ENCODE results near the gene ARMC6. TPM values are rescaled to one million over a fixed set of nuclear protein-coding genes. Genes with fewer than 3 reads are reported as not detected.
A peak's percentile ranks its signal among the peaks of the same experiment; 100 is the strongest.

The ARMC6 gene
- total and polyA plus RNA-seq, 2 of the 13 experiments (the other 11 are each of a cell fraction or from before 2014, with no cell fraction given): 16.2 to 36.8 TPM

DNA sequence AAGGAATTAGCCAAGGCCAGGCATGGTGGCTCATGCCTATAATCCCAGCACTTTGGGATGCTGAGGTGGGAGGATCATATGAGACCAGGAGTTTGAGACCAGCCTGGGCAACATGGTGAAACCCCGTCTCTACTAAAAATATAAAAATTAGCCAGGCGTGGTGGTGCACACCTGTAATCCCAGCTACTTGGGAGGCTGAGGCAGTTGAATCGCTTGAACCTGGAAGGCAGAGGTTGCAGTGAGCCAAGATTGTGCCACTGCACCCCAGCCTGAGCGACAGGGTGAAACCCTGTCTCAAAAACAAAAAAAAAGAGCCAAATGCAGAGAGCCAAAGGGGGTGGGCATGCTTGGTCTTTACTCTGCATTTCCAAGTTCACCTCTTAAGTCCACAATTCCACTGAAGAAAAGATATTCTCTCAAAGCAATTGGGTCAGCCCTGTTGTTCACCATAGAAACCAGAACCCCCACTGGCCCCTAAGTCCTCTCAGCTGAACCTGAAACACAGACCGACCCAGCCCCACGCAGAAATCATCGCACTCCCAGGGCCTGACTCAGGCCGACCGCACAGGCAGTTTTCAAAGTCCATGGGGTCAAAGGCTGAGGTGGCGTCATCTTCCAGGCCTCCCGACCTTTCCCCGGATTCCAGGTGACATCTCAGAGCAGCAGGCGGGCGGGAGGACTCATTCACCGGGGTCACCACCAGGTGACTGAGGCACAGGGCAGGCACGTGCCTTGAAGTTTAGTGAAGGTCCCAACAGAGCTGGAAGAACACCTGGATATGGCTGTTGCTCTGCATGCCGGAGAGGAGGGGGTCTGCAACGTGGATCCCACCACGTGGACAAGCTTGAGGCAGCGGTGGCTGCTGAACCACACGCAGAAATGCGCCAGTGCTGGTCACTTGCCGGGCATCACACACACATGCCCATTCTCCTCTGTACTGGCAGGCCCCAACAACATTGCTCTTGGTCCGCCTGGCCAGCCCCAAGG is 63.5 kb downstream of the ARMC6 start (continued):
- TF ChIP-seq, protein P1, sequence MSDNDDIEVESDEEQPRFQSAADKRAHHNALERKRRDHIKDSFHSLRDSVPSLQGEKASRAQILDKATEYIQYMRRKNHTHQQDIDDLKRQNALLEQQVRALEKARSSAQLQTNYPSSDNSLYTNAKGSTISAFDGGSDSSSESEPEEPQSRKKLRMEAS (IDR thresholded peaks at IDR 0.05): peak; percentile 96
- no peak for TF ChIP-seq ZFP36 (IDR thresholded peaks at IDR 0.05; ENCODE audit: borderline replicate concordance, low read depth, low read length, partially characterized antibody)
- TF ChIP-seq HDAC1 (CRISPR knock-in tag; IDR thresholded peaks at IDR 0.05): peak; percentile 97
- TF ChIP-seq YEATS2 (CRISPR knock-in tag; IDR thresholded peaks at IDR 0.05; ENCODE audit: borderline replicate concordance): peak; percentile 51; the same call in 1 of the 2 replicates
- TF ChIP-seq ZNF652 (CRISPR knock-in tag; IDR thresholded peaks at IDR 0.05; ENCODE audit: borderline replicate concordance, low read depth): peak; percentile 58; the same call in 1 of the 2 replicates
- TF ChIP-seq, protein P2, sequence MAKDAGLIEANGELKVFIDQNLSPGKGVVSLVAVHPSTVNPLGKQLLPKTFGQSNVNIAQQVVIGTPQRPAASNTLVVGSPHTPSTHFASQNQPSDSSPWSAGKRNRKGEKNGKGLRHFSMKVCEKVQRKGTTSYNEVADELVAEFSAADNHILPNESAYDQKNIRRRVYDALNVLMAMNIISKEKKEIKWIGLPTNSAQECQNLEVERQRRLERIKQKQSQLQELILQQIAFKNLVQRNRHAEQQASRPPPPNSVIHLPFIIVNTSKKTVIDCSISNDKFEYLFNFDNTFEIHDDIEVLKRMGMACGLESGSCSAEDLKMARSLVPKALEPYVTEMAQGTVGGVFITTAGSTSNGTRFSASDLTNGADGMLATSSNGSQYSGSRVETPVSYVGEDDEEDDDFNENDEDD (CRISPR knock-in tag; IDR thresholded peaks at IDR 0.05; ENCODE audit: borderline replicate concordance): peak; percentile 84; the same call in 1 of the 2 replicates
- TF ChIP-seq PAF1 (CRISPR knock-in tag; IDR thresholded peaks at IDR 0.05): no peak
- TF ChIP-seq ZNF616 (CRISPR knock-in tag; IDR thresholded peaks at IDR 0.05; ENCODE audit: low read depth): 0 out of 2 replicates have a peak, but pooled peaks have one; percentile 51
- peak; percentile 14 to 21; a peak in 1 of 4 replicates for TF ChIP-seq POLR2A (IDR thresholded peaks at IDR 0.05; ENCODE audit: insufficient read depth in 1 of 2, low read depth in 2 of 2, low read length in 2 of 2)
- peak; percentile 87 for TF ChIP-seq NKX3-1 (CRISPR knock-in tag; IDR thresholded peaks at IDR 0.05)
- TF ChIP-seq, protein P3, sequence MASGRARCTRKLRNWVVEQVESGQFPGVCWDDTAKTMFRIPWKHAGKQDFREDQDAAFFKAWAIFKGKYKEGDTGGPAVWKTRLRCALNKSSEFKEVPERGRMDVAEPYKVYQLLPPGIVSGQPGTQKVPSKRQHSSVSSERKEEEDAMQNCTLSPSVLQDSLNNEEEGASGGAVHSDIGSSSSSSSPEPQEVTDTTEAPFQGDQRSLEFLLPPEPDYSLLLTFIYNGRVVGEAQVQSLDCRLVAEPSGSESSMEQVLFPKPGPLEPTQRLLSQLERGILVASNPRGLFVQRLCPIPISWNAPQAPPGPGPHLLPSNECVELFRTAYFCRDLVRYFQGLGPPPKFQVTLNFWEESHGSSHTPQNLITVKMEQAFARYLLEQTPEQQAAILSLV (CRISPR knock-in tag; IDR thresholded peaks at IDR 0.05; ENCODE audit: borderline replicate concordance): peak; percentile 94
- no peak for TF ChIP-seq ZNF24 (IDR thresholded peaks at IDR 0.05)
- peak; percentile 85 for TF ChIP-seq GFI1 (CRISPR knock-in tag; IDR thresholded peaks at IDR 0.05; ENCODE audit: borderline replicate concordance)
- no peak; the same call in 1 of the 2 replicates for TF ChIP-seq ZNF598 (CRISPR knock-in tag; IDR thresholded peaks at IDR 0.05; ENCODE audit: borderline replicate concordance)
- peak; percentile 69; the same call in 1 of the 2 replicates for TF ChIP-seq ZNF792 (CRISPR knock-in tag; IDR thresholded peaks at IDR 0.05)
- TF ChIP-seq, protein P4, sequence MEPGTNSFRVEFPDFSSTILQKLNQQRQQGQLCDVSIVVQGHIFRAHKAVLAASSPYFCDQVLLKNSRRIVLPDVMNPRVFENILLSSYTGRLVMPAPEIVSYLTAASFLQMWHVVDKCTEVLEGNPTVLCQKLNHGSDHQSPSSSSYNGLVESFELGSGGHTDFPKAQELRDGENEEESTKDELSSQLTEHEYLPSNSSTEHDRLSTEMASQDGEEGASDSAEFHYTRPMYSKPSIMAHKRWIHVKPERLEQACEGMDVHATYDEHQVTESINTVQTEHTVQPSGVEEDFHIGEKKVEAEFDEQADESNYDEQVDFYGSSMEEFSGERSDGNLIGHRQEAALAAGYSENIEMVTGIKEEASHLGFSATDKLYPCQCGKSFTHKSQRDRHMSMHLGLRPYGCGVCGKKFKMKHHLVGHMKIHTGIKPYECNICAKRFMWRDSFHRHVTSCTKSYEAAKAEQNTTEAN (CRISPR knock-in tag; conservative IDR thresholded peaks at IDR 0.05): peak; percentile 37; the same call in 1 of the 2 replicates
- peak; percentile 80; the same call in 1 of the 2 replicates for TF ChIP-seq NFKBIZ (CRISPR knock-in tag; IDR thresholded peaks at IDR 0.05)
- peak; percentile 12; the same call in 1 of the 2 replicates for TF ChIP-seq ZNF12 (CRISPR knock-in tag; IDR thresholded peaks at IDR 0.05)
- TF ChIP-seq, protein P5, sequence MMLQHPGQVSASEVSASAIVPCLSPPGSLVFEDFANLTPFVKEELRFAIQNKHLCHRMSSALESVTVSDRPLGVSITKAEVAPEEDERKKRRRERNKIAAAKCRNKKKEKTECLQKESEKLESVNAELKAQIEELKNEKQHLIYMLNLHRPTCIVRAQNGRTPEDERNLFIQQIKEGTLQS (CRISPR knock-in tag; IDR thresholded peaks at IDR 0.05): peak; percentile 99
- peak; percentile 56; the same call in 1 of the 2 replicates for TF ChIP-seq KAT8 (CRISPR knock-in tag; IDR thresholded peaks at IDR 0.05)
- TF ChIP-seq, protein P6, sequence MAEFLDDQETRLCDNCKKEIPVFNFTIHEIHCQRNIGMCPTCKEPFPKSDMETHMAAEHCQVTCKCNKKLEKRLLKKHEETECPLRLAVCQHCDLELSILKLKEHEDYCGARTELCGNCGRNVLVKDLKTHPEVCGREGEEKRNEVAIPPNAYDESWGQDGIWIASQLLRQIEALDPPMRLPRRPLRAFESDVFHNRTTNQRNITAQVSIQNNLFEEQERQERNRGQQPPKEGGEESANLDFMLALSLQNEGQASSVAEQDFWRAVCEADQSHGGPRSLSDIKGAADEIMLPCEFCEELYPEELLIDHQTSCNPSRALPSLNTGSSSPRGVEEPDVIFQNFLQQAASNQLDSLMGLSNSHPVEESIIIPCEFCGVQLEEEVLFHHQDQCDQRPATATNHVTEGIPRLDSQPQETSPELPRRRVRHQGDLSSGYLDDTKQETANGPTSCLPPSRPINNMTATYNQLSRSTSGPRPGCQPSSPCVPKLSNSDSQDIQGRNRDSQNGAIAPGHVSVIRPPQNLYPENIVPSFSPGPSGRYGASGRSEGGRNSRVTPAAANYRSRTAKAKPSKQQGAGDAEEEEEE (CRISPR knock-in tag; IDR thresholded peaks at IDR 0.05; ENCODE audit: borderline replicate concordance): peak; percentile 92
- 0 out of 2 replicates have a peak, but pooled peaks have one; percentile 34 for TF ChIP-seq ZSCAN29 (CRISPR knock-in tag; conservative IDR thresholded peaks at IDR 0.05)

All from HepG2 (cell line).